SK-MEL-5 (cell line): Measurements from ENCODE around the gene ANO5. TPM values are rescaled to one million over a fixed set of nuclear protein-coding genes. Genes with fewer than 3 reads are reported as not detected.
"Not testable (repeated sequence)": the region's sequence is repeated elsewhere in the genome, so short reads cannot be mapped to it uniquely, and the experiment has no call there.

Source experiments
- DNase-seq: peaks from one replicate; pipeline ENCODE4 v3.0.0-alpha.2; 2016; ENCODE audit warnings: low read depth, low spot score
- in situ Hi-C: cut with HindIII; loops from 2 replicates; pipeline ENCODE4 v1.10.0; 2016; ENCODE audit warnings: low sequenced_read_pairs, high pct_unique_total_duplicates, low pct_unique_long_range_greater_than_20kb
- total RNA-seq: library from RNA; depleted of rRNA; stranded (reverse); fragments of >200 nt; shearing (Covaris generic); gene quantifications from 2 replicates; pipeline ENCODE4 v1.2.3, GENCODE V29; 2014

ANO5 gene
- total RNA-seq, 1 experiment from 2014 or later = 0.21 TPM

DNA sequence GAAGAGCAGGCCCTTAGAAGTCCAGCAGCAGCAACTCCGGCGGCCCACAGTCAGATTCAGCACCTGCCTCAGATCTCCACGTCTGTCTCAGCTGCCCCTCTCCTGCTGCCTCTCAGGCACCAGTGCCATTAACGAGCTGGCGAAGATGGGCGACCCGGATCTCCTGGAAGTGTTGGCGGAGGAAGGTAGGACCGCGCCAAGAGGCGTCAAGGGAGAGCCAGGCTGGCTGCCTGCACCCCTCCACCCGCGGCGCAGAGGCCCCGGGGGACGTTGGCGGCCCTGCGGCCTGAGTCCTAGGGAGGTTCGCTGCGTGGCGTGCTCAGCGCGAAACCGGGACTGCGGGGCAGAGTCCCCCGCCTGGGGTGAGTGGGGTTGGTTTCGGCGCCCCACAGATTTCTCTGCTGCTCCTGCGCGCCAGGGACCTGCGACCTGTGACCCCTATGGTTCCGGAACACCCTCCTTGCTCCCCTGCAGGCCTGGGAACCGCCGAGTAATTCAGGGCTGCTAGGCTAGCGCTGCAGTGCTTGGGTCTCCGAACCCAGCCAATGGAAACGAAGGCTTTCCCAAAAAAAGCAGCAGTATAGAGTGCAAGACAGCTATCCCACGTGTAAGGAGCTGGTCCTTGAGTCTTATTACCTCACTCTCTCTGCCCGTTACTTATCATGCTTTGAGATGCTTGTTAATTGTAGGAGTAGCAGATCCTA lies 615 bp downstream of the ANO5 start:
- no peak for DNase-seq

DNA sequence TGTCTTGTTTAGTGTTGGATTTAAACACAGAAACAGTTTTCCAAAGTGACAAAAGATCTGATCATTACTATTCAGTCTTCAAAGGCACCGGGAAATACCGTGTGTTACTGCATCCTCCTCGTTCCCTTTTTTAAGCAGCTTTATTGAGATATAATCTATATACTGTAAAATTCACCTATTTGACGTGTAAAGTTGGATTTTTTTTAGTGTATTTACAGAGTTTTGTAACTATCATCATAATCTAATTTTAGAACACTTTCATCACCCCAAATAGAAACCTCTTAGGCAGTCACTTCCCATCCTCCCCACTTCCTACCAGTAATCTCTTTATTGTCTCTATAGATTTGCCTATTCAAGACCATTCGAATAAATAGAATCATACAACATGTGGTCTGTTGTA lies 1.4 kb downstream of the ANO5 start:
- in situ Hi-C loops = no loop called here
- DNase-seq = no peak

More for the DNA sequence above, 615 bp downstream of the ANO5 start:
- in situ Hi-C loops = no loop called here

DNA sequence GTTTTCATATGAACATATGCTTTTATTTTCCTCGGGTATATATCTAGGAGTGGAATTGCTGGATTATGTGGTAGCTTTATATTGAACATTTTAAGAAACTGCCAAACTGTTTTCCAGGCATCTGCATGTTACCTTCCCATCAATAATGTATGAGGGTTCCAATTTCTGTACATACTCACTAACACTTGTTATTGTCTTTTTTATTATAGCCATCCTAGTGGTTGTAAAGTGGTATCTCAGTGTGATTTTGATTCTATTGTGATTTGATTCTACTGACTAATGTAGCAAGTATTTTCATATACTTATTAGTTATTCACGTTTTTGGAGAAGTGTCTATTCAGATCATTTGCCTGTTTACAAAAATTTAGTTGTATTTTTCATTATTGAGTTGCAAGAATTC lies 2.0 kb downstream of the ANO5 start:
- in situ Hi-C loops = no loop called here
- DNase-seq = no peak

DNA sequence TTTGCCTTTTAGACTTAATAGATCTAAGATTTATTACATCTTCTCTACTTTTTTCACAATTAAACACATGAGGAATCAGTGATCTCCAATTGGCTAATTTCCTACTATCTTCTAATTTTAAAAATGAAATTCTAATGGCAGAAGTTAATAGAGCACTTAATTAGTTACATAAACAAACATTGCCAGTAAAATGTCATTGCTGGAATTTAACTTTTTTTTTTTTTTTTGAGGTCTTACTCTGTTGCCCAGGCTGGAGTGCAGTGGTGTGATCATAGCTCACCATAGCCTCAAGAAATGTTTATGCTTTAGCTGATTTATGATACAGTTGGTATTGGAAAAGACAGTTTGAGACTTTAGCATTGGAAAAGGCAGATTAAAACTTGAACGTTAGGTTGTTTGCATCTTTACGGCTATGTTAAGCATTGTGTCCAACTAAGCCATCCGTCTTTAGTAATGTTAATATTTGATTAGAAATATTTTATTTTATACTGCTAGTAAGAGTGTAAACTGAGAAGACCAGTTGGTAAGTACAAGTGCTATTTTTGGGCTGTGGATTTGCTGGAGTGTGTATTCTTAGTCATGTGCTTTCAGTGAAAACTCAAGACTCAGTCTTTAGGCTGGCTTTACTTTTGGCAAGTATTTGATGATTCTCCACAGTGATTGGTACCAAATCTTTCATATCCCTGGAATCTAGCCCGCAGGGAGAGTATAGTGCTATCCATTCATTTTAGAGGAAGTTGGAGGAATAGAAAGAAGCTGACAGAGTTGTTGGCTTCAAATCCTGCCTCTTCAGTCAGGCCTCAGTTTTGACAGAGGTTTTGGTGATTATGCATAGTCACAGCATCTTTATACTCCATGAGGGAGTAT lies 4.5 kb downstream of the ANO5 start:
- DNase-seq = peak; percentile 11
- in situ Hi-C loops = no loop called here

DNA sequence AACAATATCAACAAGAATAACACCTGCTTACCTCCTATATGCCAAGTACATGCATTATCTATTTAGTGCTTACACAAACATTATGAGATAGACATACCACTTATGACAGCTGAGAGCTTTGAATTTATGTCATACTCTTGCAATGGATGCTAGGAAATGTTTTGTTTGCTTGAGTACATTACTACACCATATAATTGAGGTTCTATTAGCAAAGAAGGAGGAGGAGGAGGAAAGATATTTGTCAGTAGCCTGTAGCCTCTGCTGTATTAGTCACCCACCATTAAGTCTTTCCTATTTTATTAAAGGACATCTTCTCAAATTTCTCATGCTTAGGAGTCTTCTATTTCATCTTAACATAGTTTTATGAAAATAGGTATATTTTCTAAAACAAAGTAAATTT lies 6.4 kb downstream of the ANO5 start:
- DNase-seq = no peak
- in situ Hi-C loops = no loop called here

DNA sequence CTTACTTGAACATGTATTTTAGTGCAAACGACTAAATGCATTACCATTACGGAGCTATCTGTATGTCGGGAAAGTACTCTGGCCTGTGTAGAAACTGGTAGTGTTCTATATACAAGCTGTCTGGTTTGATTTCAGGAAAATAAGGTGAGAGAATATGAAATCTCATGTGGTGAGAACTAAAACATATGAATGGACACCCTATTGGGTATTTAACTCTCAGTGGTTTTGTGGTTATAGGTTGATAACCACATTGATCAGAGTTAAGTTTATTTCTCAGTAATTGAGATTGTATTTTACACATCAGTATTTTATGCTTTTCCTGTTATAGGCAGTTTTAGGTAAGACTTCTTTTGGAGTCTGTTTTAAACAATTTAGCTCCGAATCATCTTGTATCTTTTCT lies 10.4 kb downstream of the ANO5 start:
- no peak for DNase-seq
- in situ Hi-C loops = no loop called here

GRCh38 chr11:22207162-22207561 lies 14.3 kb downstream of the ANO5 start:
- no peak for DNase-seq
- in situ Hi-C loops = no loop called here

DNA sequence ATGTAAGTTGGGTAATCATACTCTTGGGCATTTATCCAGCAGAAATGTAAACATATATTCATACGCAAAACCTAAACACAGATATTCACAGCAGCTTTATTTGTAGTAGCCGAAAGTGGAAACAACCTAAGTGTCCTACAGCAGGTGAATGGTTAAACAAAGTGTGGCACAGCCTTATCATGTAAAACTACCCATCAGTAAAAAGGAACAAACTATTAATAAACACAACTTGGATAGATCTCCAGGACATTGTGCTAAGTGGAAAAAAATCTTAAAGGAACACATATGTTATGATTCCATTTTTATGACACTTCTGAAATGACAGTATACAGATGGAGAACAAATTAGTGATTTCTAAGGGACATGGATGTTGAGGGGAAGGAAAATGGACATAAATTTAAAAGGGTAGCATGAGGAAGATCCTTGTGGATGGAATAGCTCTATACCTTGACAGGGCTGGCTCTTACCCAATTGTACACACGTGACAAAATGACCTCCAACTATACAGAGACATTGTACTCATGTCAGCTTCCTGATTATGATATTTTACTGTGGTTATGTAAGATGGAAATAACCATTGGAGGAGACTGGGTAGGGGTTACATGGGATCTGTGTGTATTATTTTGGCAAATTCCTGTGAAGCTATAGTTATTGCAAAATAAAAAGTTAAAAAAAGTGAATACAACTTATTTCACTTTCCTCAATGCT lies 15.4 kb downstream of the ANO5 start:
- in situ Hi-C loops = no loop called here
- no peak for DNase-seq

GRCh38 chr11:22216940-22217339 lies 24.1 kb downstream of the ANO5 start:
- in situ Hi-C loops = no loop called here
- DNase-seq = no peak

- in situ Hi-C loops = no loop called here
- no peak for DNase-seq
Measured at GRCh38 chr11:22221143-22221542, 28.3 kb downstream of the ANO5 start.

GRCh38 chr11:22225190-22225589 lies 32.3 kb downstream of the ANO5 start:
- in situ Hi-C loops = no loop called here
- DNase-seq = no peak

- DNase-seq = no peak
- in situ Hi-C loops = no loop called here
Measured at GRCh38 chr11:22234743-22235142, 41.9 kb downstream of the ANO5 start.

DNA sequence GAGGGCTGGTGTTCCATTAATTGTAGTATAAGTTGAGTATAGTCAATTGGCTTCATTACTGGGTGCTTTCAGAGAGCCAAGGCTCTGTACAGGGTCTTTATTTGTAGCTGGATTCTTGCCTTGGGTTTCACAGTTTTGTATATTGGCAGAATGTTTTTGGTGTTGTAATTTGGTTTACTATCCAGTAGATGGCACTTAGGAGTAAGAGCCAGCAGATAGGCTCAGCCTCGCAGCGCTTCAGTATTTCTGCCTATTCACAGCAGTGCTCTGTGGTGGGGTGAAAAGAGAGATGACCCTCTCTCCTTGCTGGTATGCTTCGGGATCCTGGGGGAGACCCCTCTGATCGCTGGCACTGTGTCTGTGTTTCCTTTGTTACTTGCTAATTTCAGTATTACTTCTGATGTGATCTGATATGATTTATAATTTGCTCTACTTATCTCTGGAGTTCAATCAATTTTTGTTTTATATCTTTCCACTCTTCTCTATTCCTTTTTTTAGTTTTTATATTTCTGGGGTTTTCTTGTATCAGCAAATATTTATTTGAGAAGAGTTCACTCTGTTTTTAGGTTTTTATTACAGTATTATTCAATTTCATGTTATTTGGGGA lies 52.2 kb downstream of the ANO5 start:
- peak; percentile 71 for DNase-seq
- in situ Hi-C loops = no loop called here

- in situ Hi-C loops = no loop called here
- DNase-seq = no peak
Measured at GRCh38 chr11:22246992-22247391, 54.1 kb downstream of the ANO5 start.

DNA sequence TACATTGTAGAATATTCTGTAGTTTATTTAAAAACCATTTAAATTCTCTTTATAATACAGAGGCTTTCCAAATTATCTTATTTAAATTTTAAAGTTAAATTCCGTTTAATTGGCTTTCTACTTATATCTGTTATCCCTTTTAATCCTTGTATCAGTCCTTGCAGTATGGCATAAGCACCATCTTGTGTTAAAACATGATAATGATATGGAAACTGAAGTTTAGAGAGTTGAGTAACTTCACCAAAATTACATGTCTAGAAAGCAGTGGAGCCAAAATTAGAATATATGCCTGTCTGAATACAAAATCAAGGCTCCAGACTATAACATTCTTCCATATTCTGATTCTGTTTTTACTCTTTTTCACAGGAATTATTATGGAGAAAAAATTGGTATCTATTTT lies 57.0 kb downstream of the ANO5 start:
- no peak for DNase-seq
- in situ Hi-C loops = no loop called here

DNA sequence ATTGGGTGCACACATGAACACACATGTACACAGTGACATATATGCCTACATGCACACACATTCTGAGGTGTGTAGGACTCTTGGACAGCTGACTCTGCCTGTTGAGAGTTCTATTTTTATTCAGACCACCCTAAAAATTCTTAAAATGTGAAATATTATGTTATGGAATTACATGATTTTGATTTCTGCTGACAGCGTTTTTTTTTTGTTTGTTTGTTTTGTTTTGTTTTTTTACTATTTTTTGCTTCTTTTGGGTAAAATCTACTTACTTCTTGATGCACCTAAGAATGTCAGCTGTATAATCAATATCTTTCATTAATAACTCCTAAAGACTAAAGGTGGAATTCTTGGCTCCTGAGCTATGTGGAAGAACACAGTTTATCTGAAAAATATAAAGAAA lies 64.0 kb downstream of the ANO5 start:
- in situ Hi-C loops = no loop called here
- no peak for DNase-seq

DNA sequence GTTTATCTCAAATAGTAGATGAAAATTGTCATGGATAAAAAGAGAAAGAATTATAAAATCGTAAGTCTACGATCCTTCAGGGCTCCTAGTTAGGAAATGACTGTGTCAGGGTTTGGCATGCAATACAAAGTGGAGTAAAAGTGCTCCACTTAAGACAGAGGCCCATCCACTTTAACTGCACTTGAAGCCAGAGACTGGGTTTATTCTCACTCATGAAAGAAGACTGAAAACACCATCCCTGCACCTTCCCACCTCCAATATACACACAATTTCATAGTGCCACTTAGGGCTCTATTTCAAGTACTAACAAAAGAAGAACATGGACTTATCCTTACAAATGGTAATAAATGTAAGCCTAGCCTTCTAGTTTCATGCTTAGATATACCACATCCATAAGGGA lies 70.7 kb downstream of the ANO5 start:
- no peak for DNase-seq
- in situ Hi-C loops = no loop called here

DNA sequence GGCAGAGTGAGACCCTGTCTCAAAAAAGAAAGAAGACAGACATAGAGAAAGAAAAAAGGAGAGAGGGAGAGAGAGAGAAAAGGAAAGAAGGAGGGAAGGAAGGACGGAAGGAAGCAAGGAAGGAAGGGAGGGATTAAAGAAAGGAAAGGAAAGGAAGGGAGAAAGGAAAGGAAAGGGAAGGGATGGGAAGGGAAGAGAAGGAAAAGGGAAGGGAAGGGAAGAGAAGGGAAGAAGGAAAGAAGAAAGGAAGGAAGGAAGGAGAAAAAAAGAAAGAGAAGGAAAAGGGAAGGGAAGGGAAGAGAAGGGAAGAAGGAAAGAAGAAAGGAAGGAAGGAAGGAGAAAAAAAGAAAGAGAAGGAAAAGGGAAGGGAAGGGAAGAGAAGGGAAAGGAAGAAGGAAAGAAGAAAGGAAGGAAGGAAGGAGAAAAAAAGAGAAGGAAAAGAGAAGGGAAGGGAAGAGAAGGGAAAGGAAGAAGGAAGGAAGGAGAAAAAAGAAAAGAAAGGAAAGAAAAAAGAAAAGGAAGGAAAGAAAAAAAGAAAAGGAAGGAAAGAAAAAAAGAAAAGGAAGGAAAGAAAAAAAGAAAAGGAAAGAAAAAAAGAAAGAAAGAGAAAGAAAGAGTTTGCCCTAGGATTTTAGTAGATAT lies 76.2 kb downstream of the ANO5 start:
- in situ Hi-C loops, DNase-seq: not testable (repeated sequence)
